HG03521 (cell line): ENCODE measurements around the gene NPAS1.
"Not testable (repeated sequence)": the region's sequence is repeated elsewhere in the genome, so short reads cannot be mapped to it uniquely, and the experiment has no call there.

Source experiments
- ATAC-seq: cut with Tn5 transposase; IDR thresholded peaks from one replicate; pipeline ENCODE4 v1.9.1; 2021; ENCODE audit warnings: mild to moderate bottlenecking, moderate library complexity; ENCODE audit not compliant: unreplicated experiment

The NPAS1 gene

GRCh38 chr19:47044946-47045866, 25.6 kb downstream of the NPAS1 start:
- ATAC-seq = no peak

- ATAC-seq = no peak
Measured at GRCh38 chr19:47045867-47046470, 26.3 kb downstream of the NPAS1 start.

DNA sequence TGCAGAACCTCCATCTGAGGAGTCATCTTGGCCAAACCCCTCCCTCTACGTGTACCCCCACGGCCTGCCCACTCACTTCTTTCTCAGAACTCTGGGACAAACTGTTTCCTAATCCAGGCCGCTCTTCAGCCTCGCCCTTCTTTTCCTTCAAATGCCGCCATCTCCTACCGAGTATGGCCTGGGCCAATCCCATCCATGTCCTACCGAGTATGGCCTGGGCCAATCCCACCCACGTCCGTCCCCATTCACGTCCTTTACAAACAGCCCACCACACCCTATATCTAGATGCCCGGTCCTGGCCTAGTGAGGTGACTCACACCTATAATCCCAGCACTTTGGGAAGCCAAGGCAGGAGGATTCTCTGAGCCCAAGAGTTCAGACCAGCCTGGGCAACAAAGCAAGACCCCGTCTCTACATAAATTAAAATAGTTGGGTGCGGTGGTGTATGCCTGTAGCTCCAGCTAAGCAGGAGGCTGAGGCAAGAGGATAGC, 27.7 kb downstream of the NPAS1 start:
- no peak for ATAC-seq

- ATAC-seq = peak; percentile 28
Measured at GRCh38 chr19:47047763-47048405, 28.2 kb downstream of the NPAS1 start.

DNA sequence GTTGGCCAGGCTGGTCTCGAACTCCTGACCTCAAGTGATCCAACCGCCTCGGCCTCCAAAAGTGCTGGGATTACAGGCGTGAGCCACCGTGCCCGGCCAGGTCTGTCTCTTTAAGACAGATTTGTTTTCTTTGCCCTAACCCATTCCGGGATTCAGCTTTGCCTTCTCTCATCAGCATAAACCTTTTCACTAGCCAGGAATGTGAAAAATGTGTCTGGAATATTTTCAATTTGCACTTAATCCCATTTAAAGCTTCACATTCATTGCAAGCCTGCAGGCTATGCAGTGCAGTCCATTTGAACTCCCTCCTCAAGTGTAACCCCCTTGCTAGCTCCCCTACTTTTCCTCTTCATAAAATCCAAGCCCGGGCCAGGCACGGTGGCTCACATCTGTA, 29.7 kb downstream of the NPAS1 start:
- ATAC-seq = no peak

- ATAC-seq = not testable (repeated sequence)
Measured at GRCh38 chr19:47050562-47050961, 30.9 kb downstream of the NPAS1 start.

DNA sequence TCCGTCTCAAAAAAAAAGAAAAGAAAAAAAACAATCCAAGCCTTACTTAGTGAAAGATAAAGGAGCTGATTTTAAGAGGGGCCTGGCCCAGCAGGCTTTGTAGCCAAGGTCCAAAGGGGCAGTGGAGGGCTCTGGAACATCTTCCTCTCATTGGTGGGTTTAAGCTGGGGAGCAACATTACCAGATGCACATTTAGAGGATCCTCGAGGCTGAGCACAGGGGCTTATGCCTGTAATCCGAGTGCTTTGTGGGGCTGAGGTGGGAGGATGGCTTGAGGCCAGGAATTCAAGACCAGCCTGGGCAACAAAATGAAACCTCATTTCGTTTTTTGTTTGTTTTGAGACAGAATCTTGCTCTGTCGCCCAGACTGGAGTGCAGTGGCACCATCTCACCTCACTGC, 36.8 kb downstream of the NPAS1 start:
- no peak for ATAC-seq

DNA sequence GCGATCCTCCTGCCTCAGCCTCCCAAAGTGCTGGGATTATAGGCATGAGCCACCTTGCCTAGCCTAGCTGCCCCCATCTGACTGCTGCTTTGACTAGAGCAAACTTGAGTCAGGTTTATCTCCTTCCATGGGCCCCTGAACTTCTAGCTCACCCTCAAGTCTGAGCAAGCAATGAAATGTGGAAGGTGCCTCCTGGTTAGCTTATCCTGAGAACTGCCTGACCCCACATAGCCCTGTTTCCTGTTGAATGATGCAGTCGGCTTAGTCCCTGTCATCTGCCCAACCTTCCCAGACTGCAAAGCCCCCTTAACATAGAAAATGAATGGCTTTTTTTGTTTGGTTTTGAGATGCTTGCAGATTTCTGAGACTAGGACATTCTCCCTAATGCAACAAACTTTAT, 37.7 kb downstream of the NPAS1 start:
- no peak for ATAC-seq

DNA sequence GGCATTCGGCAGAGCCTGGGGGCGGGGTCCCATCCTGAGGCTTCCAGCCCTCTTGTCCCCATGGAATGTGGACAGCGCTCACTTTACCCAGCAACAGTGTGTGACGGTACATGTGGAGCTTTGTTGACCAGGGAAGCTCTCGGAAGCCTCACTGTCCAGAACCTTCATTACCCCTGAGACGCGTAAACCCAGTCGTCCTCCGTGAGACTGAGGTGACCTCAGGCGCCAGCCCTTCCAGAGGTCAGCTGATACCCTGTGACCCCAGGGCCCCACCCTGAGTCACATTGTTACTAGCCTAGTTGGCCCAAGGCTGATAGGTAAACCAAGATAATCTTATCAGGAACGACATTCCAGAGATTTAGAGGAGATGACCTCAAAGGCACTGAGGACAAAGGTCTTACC, 39.0 kb downstream of the NPAS1 start:
- no peak for ATAC-seq

- no peak for ATAC-seq
Measured at GRCh38 chr19:47063874-47064273, 44.2 kb downstream of the NPAS1 start.

DNA sequence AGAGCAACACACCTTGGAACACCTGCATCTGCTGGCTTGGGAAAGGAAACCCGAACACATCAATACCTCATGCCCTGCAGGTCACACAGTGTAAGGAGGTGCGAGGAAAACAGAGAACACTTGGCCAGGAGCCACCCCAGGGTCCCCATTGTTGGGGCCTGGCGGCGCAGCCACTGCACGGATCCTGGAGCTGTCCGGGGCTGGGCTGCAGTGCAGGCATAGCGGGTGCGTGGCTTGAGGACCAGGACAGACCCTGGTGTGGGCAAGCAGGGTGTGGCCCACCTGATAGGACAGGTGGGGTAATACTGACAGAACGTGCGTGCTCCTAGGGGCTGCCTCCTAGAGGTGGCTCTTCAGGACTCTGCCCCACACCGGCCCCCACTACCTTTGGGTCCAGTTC, 45.6 kb downstream of the NPAS1 start:
- ATAC-seq = no peak

- ATAC-seq = no peak
Measured at GRCh38 chr19:47066376-47067214, 47.0 kb downstream of the NPAS1 start.

- no peak for ATAC-seq
Measured at GRCh38 chr19:47067215-47067847, 47.7 kb downstream of the NPAS1 start.

- ATAC-seq = no peak
Measured at GRCh38 chr19:47068246-47068645, 48.6 kb downstream of the NPAS1 start.

DNA sequence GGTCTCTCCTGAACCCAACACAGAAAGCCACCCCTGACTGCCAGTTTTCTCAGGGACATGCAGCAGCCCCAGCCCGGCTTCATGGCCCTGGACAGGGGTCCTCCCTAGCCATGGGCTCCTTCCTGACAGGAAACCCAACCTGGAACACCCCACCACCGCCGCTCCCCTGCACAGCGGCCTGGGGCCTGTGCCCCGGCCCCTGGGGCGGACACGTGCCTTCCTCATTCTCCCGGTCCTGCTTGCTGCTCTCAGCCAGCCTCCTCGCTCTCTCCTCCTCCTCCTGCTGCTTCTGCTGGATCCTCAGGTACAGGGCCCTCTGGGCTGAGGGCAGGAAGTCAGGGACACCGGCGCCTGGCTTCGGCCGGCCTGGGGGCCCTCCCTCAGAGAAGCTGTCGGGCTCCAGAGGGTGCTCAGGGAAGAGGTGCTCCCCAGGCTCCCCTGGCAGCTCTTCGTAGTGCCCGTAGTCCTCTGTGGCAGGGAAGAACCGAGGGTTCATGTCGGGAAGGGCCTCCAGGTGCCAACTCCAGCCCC, 49.3 kb downstream of the NPAS1 start:
- ATAC-seq = no peak

DNA sequence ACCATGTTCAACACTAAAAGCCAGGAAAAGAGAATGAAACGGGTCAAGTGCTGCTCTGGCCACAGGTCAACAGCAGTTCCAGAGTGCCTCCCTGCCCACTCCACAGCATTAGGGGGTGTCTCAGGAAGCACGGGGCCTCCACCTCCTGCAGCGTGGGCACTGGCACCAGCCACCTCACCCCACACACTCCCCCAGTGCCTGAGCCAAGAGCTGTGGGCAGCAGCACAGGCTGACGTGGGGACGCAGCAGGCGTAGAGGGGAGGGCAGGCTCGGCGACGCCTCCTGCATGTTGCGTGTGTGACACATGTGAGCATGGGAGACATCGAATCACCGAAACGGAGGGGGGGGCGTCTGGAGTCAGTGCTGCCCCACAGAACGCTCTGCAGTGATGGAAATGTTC, 50.2 kb downstream of the NPAS1 start:
- ATAC-seq = no peak

- ATAC-seq = no peak
Measured at GRCh38 chr19:47070756-47071155, 51.1 kb downstream of the NPAS1 start.

- ATAC-seq = no peak
Measured at GRCh38 chr19:47071731-47072130, 52.1 kb downstream of the NPAS1 start.

- no peak for ATAC-seq
Measured at GRCh38 chr19:47072323-47072722, 52.7 kb downstream of the NPAS1 start.

- no peak for ATAC-seq
Measured at GRCh38 chr19:47073574-47073973, 53.9 kb downstream of the NPAS1 start.
